Measurements from ENCODE around the gene RPL23.

Gene RPL23

DNA sequence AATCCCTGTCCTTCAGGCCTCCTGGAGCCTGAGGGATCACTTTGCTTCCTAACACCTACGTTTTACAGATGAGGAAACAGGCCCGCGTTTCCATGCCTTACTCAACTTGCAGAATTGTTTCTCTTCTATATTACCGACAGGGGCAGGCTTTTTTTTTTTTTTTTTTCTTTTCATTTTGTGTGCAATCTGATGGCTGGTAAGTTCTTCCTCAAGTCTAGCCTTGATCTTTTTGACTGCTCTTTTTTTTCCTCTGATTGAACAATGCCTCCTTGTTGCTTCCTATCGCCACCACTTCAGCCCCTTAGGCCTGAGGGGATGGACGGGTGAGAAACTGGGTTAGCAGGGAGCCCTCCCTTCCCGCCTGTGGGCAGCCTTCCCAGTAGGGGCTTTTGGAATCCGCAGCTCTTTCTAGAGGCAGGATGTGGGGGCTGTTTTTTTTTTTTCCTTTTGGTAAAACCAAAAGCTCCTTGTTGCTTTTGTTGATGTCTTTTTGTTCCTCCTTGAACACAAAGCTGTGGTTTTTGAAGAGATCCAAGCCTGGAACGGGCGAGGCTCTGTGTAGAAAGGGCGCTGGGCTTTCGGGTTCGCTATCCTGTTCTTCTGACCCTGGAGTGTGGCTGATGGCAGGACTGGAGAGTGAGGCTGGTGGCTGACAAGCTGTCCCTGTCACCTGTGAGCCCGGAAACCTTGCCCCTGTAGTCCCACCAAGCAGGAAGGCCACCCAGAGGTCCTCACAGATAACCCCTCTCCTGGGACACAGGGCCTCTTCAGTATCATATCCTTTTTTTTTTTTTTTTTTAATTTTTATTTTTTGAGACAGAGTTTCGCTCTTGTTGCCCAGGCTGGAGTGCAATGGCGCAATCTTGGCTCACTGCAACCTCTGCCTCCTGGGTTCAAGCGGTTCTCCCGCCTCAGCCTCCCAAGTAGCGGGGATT is 30.3 kb upstream of the RPL23 start:
- no peak for DNase-seq

GRCh38 chr17:38882870-38883269 is 29.3 kb upstream of the RPL23 start:
- no peak for DNase-seq

- no peak for DNase-seq
Measured at GRCh38 chr17:38881600-38882191, 28.2 kb upstream of the RPL23 start.

GRCh38 chr17:38879878-38880665 is 26.6 kb upstream of the RPL23 start:
- no peak for DNase-seq

DNA sequence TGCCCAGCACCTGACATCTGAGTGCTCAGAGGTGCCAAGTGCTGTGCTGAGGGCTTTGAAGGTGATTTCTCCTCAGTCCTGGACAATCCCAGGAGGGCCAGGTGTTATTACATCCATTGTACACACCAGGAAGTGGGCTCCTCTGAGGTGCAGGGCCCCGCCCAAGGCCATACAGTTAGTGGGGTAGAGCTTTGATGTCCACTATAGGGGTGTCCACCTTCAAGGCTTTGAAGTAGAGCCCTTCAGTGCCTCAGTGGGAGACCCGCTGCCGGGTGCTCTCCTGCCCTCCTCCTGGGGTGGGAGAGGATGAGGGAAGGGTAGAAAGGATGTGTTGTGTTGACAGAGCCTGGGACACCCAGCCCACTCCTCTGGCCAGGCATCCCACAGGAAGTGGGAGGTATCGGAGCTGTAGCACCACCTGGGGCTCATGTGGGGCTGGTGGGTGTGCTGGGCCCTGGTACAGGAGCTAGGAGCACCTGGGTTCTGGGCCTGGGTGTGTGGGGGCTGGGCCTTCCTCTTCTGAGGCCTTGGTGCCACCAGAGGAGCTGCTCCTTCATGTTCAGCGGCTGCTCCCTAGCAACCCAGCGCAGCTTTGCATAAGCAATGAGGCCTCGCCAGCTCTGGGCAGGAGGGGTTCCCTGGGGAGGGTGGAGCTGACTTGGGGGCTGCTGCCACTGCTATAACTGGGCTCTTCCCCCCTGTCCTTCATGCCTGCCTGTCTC is 23.8 kb upstream of the RPL23 start:
- DNase-seq, result no peak

DNA sequence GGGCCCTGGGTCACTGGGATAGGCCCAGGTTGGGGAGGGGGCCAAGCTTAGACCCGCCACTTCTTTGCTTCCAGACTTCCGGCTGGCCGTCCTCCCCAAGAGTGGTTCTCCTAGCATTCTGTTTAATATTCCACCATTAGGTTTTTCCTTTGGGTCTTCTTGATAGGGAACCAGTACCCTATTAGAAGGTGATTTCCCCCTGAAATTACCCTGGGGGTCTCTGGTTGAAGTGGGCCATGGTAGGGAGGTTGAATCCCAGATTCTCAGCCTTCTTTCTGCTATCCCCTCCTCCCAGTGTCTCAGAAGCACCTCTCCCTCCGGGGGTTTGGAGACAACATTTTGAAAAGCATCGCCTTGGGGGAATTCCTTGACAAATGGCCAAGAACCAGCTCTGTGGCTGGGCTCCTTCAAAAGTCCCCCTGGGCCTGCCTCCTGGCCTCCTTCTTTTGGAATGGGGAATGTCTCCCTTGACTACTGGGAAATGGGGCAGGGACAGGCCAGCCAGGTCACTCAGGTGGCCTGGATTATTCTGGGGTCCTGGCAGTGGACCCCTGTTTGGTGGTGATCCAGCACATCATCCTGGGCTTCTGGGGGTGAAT is 22.1 kb upstream of the RPL23 start:
- DNase-seq, result no peak

- no peak for DNase-seq
Measured at GRCh38 chr17:38874505-38875400, 21.2 kb upstream of the RPL23 start.

GRCh38 chr17:38873640-38874380 is 20.3 kb upstream of the RPL23 start:
- no peak for DNase-seq

- no peak for DNase-seq
Measured at GRCh38 chr17:38872671-38873385, 19.3 kb upstream of the RPL23 start.

DNA sequence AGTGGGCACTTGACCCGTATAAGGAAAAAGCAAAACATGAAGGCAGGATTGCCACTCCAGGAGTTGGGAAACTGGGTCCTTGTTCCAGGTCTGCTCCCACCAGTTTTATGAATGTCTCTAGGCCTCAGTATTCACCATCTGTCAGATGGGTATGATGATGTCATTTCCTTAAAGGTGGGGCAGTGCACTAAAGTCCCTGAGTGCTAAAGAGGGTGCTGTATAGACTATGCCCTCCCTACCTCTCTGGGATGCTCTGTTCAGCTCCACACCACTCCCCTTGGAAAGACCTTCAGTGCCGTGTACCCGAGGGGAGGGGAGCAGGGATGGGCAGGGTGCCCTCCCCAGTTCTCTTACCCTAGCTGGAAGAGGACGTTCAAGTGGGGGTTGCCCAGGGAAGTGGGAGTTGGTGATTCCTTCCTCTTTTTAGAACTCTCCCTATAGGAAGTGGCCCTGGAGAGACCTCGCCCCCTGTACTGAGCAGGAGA is 18.5 kb upstream of the RPL23 start:
- no peak for DNase-seq

DNA sequence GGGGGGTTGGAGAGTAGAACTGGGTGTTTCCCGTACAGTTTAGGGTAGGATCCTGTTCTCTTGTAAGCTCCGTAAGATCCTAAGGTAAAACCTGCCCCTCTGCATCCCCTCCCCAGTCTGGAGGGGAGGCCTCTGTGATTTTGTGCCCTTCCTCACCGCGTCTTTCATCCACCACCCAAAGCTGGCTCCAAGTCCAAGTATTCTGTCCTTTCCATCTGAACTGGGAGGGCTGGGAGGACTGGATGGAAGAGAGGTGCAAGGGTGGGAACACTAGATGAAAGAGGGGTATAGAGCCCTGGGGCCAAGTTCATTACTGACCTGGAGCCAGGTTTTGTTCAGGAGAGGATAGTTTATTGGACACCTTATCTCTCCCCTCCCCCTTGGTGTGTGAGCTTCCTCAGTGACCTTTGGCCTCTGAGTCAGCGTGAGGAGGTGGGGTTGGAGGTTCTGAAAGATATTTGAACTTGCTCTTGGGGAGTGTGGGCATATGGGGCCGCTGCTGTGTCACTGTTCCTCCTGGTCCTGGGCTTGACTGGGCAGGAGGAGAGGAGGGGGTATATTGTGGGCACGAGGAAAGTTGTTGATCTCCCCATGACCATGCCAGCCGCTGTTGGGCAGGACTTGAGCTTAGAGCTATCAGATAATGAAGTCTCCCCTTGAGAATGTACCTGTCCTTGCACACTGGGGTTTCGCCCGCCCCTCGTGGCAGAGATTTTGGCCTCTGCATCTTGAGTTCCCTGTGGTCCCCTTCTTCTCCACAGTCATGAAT is 17.9 kb upstream of the RPL23 start:
- no peak for DNase-seq

DNA sequence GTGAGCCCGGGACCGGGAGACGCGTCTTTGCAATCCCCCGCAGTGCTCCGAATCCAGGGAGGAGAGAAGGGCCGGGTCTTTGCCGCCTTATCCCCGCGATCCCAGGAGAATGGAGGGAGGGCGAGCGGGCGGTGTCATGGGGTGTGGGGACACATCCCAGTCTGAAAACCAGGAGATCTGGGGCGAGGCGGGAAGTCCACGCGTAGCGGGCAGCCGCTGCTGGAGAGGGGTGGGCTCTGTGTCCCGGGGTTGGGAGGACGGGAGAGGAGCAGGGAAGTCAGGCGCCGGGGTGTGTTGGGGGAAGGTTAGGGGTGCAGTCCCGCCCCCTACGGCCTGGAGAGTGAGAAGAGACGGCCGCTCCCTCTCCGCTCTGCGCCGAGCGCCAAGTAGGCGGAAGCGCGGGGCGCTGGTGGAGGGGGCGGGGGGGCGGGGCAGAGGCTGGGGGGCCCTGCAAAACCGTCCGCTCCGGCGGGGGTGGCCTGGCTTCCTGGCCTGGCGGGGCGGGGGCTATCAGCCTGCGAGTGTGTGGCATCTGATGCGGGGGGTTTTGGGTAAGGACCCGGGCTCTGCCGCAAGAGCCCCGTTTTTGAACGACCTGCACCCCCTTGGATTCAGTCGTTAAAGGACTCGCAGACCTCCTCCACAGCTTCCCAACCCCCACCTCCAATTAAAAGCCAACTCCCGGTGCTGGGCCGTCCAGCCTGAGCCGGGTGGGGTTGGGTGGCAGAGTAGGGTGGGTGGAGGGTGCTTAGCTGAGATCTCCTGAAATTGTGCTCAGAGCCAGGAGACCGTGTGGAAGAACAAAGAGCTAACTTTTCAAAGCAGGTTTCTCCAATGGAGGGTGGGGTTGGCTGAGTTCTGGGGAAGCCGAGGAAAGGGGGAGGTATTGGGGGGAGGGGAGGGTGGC is 17.0 kb upstream of the RPL23 start:
- peak; percentile 25 for DNase-seq

DNA sequence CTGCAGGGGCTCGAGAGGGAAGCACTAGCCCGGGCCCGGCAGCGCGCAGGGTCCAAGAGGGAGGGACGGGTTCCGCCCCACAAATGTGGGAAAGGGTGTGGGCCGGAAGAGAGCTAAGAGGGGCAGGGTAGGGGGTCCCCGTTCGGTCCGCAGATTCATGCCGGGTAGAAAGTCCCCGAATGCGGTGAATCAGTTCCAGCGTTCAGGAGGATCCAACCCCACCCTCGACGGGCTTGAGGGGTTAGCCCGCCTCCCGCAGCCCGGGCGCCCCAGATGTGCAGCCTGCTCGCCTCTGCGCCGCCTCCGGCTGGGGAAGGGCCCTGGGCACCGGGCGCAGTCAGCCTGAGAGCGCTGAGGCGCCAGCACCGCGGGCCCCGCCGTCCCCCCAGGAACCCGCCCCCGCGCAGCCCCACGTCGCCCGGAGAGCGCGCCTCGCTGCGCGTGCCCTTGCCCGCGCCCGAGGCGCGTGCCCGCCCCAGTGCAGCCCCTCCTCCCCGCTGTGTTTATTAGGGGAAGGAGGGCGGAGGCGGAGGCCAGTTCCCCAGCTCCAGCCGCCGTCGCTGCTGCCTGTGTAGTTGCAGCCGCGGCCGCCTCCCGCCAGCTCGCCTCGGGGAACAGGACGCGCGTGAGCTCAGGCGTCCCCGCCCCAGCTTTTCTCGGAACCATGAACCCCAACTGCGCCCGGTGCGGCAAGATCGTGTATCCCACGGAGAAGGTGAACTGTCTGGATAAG is 16.2 kb upstream of the RPL23 start, which contains the start of gene LASP1:
Gene LASP1, plus strand, starts transcription at position 533 of the 733 bp plus-strand sequence. Its CDS starts 132 bp downstream, at position 665.
- DNase-seq, result peak; percentile 79

- peak; percentile 83 for DNase-seq
Measured at GRCh38 chr17:38868817-38869525, 15.4 kb upstream of the RPL23 start.

DNA sequence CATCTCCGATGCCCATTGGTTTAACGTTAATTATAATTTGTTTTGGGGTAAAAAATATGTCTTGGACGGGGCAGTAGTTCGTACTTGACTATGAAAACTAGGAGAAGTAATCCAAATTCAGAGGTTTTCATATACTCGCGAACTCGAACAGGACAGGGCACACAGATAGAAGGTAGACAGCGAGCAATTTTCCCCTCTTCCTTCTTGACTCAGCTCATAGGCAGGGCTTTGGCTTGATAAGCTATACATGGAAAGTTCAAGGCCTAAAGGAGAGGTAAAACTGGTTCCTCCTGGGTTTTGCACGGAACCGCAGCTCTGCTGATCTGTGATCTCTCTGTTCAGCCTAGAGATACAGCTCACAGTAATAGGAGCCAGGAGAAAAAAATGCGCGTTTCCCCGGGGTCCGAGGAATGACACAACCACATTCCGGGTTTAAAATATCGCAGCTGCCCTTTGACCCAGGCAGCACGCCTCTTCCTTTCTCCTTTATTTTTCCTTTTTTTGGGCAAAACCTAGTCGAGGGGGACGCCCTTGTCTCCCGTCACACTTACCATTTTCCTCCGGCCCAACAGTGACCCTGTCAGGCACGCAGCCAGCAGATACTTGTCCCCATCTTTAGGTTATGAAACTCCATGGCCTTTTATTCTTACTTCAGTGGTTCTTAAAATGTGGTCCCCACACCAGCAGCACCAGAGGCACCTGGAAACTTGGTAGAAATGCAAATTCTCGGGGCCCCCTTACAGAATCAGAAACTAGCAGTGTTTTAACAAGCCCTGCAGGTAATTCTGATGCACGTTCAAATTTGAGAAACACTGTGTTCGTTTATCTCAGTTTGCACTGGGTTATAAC is 14.7 kb upstream of the RPL23 start:
- peak; percentile 80 for DNase-seq

All from NCI-H1694 treated with DMSO at 0.1 percent for 48 hours (cell line).